ENCODE results near the gene GNAT2. TPM values are rescaled to one million over a fixed set of nuclear protein-coding genes. Genes with fewer than 3 reads are reported as not detected.
A peak's percentile ranks its signal among the peaks of the same experiment; 100 is the strongest.

Gene GNAT2
- total RNA-seq, 2 donors from 2014 or later: not detected

- Histone ChIP-seq H3K27me3 (replicated peaks; ENCODE audit: insufficient read depth) (no peaks in the 10 kb centered on the region), H3K4me1 (ENCODE audit: control insufficient read depth in 1 of 2, low read depth in 2 of 2) (peaks cover 12 to 23% of the 10 kb centered on the region in 2 donors), H3K36me3 (peaks cover 25% of the 10 kb centered on the region), H3K9me3 (no peaks in the 10 kb centered on the region), H3K4me3 (peak overlapping the region; percentile 30), H3K27ac (peak overlapping the region; percentile 69 to 71)
- no peak for TF ChIP-seq CTCF (IDR thresholded peaks at IDR 0.05)
- no peak for ATAC-seq (ENCODE audit: insufficient number of reproducible peaks, low FRiP score, low read depth)
- DNase-seq (ENCODE audit: low spot score): peak; percentile 3
Observed at GRCh38 chr1:109578947-109579443, 40.4 kb downstream of the GNAT2 start.

- no peak overlapping the region for H3K4me3 ChIP-seq
- peaks cover 11% of the 10 kb centered on the region for H3K36me3 ChIP-seq
- no peak for TF ChIP-seq CTCF (IDR thresholded peaks at IDR 0.05)
- H3K9me3 ChIP-seq: no peaks in the 10 kb centered on the region
- H3K27me3 ChIP-seq (replicated peaks; ENCODE audit: insufficient read depth): no peaks in the 10 kb centered on the region
- no peak overlapping the region for H3K27ac ChIP-seq
- DNase-seq (ENCODE audit: low spot score) (no peak), ATAC-seq (ENCODE audit: insufficient number of reproducible peaks, low FRiP score, low read depth) (no peak)
- H3K4me1 ChIP-seq (ENCODE audit: control insufficient read depth in 1 of 2, low read depth in 2 of 2): peaks cover 26 to 28% of the 10 kb centered on the region in 2 donors
Observed at GRCh38 chr1:109573785-109574184, 45.6 kb downstream of the GNAT2 start.

GRCh38 chr1:109570414-109570813 is 49.0 kb downstream of the GNAT2 start:
- Histone ChIP-seq H3K27me3 (replicated peaks; ENCODE audit: insufficient read depth) (no peaks in the 10 kb centered on the region), H3K4me1 (ENCODE audit: control insufficient read depth in 1 of 2, low read depth in 2 of 2) (peaks cover 30 to 42% of the 10 kb centered on the region in 2 donors), H3K9me3 (no peaks in the 10 kb centered on the region), H3K4me3 (no peak overlapping the region), H3K36me3 (no peaks in the 10 kb centered on the region), H3K27ac (peak overlapping the region in 1 of 2 donors; percentile 37)
- no peak for ATAC-seq (ENCODE audit: insufficient number of reproducible peaks, low FRiP score, low read depth)
- TF ChIP-seq CTCF (IDR thresholded peaks at IDR 0.05): no peak
- DNase-seq (ENCODE audit: low spot score): no peak

- Histone ChIP-seq H3K27me3 (replicated peaks; ENCODE audit: insufficient read depth) (no peaks in the 10 kb centered on the region), H3K9me3 (no peaks in the 10 kb centered on the region), H3K36me3 (no peaks in the 10 kb centered on the region), H3K4me1 (ENCODE audit: control insufficient read depth in 1 of 2, low read depth in 2 of 2) (peaks cover 30 to 44% of the 10 kb centered on the region in 2 donors), H3K27ac (no peak overlapping the region), H3K4me3 (no peak overlapping the region)
- no peak for DNase-seq (ENCODE audit: low spot score)
- no peak for ATAC-seq (ENCODE audit: insufficient number of reproducible peaks, low FRiP score, low read depth)
- TF ChIP-seq CTCF (IDR thresholded peaks at IDR 0.05): no peak
Observed at GRCh38 chr1:109569323-109569722, 50.1 kb downstream of the GNAT2 start.

GRCh38 chr1:109567877-109568672 is 51.3 kb downstream of the GNAT2 start:
- no peaks in the 10 kb centered on the region for H3K36me3 ChIP-seq
- ATAC-seq (ENCODE audit: insufficient number of reproducible peaks, low FRiP score, low read depth) (no peak), DNase-seq (ENCODE audit: low spot score) (no peak)
- H3K4me1 ChIP-seq (ENCODE audit: control insufficient read depth in 1 of 2, low read depth in 2 of 2): peaks cover 32 to 55% of the 10 kb centered on the region in 2 donors
- H3K27ac ChIP-seq: no peak overlapping the region
- no peaks in the 10 kb centered on the region for H3K27me3 ChIP-seq (replicated peaks; ENCODE audit: insufficient read depth)
- no peak for TF ChIP-seq CTCF (IDR thresholded peaks at IDR 0.05)
- H3K4me3 ChIP-seq: no peak overlapping the region
- no peaks in the 10 kb centered on the region for H3K9me3 ChIP-seq
